ENCODE data around the gene NUS1. TPM values are rescaled to one million over a fixed set of nuclear protein-coding genes. Genes with fewer than 3 reads are reported as not detected.
"Not testable (repeated sequence)": the region's sequence is repeated elsewhere in the genome, so short reads cannot be mapped to it uniquely, and the experiment has no call there.

The NUS1 gene
- polyA plus RNA-seq, result 34.1 TPM
- long read RNA-seq, donor 1, full-length matches to known transcripts, result 12 of 12 reads
- long read RNA-seq, donor 1, partial matches to known transcripts, result 0 of 12 reads
- long read RNA-seq, donor 1, other reads (novel, unspliced or antisense), result 0 of 12 reads
- long read RNA-seq, donor 2, full-length matches to known transcripts, result 21 of 52 reads
- long read RNA-seq, donor 2, partial matches to known transcripts, result 31 of 52 reads
- long read RNA-seq, donor 2, other reads (novel, unspliced or antisense), result 0 of 52 reads
- long read RNA-seq, donor 3, full-length matches to known transcripts, result 19 of 67 reads
- long read RNA-seq, donor 3, partial matches to known transcripts, result 48 of 67 reads
- long read RNA-seq, donor 3, other reads (novel, unspliced or antisense), result 0 of 67 reads
- long read RNA-seq, donor 4, result 0 reads
- long read RNA-seq, donor 5, full-length matches to known transcripts, result 11 of 11 reads
- long read RNA-seq, donor 5, partial matches to known transcripts, result 0 of 11 reads
- long read RNA-seq, donor 5, other reads (novel, unspliced or antisense), result 0 of 11 reads
- long read RNA-seq, donor 6, full-length matches to known transcripts, result 17 of 17 reads
- long read RNA-seq, donor 6, partial matches to known transcripts, result 0 of 17 reads
- long read RNA-seq, donor 6, other reads (novel, unspliced or antisense), result 0 of 17 reads
- long read RNA-seq, donor 7, full-length matches to known transcripts, result 7 of 7 reads
- long read RNA-seq, donor 7, partial matches to known transcripts, result 0 of 7 reads
- long read RNA-seq, donor 7, other reads (novel, unspliced or antisense), result 0 of 7 reads
- long read RNA-seq, donor 8, full-length matches to known transcripts, result 14 of 14 reads
- long read RNA-seq, donor 8, partial matches to known transcripts, result 0 of 14 reads
- long read RNA-seq, donor 8, other reads (novel, unspliced or antisense), result 0 of 14 reads
- long read RNA-seq, donor 9, full-length matches to known transcripts, result 8 of 8 reads
- long read RNA-seq, donor 9, partial matches to known transcripts, result 0 of 8 reads
- long read RNA-seq, donor 9, other reads (novel, unspliced or antisense), result 0 of 8 reads
- long read RNA-seq, donor 10, full-length matches to known transcripts, result 11 of 11 reads
- long read RNA-seq, donor 10, partial matches to known transcripts, result 0 of 11 reads
- long read RNA-seq, donor 10, other reads (novel, unspliced or antisense), result 0 of 11 reads
- long read RNA-seq, donor 11, full-length matches to known transcripts, result 8 of 8 reads
- long read RNA-seq, donor 11, partial matches to known transcripts, result 0 of 8 reads
- long read RNA-seq, donor 11, other reads (novel, unspliced or antisense), result 0 of 8 reads

DNA sequence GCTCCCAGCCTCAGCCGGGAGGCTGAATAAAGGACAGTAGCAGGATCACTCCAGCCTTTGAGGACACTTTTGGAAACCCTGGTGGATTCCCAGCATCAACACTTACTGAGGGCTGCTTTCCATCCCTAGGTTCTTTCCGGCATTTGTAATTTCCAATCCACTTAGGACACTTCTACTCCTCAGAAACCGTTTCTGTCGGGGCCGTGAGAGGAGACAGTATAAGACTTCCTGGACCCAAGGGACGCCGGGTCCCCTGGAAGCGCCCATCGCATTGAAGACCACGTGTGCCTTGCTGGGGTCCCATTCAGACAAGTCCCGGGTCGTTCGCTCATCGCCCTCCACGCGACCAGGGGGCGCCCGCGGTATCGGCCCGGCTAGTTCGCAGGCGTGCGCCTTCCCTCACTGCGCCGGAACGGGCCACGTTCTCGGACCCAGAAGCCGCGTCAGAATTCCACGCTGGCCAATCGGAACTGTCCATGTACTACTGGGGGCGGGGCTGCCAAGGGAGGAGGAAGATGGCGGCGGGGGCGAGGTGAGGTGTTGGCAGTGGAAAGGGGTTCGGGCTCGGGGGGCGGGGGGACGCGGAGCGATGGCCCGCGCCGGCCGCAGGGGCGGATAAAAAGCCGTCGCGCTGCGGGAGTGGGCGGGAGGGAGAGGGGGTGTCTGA lies at the start of gene NUS1:
Gene NUS1 (plus strand): TSS at position 479 of the 667 bp plus-strand sequence. CDS start 202 bp downstream, outside the sequence.
- no peaks in the 10 kb centered on the region for H3K9me3 ChIP-seq (ENCODE audit: control insufficient read depth, low read depth, low read length)
- no peaks in the 10 kb centered on the region for H3K27me3 ChIP-seq (ENCODE audit: control insufficient read depth, insufficient read depth, low read length)
- peak; percentile 97 to 98 for DNase-seq
- H3K36me3 ChIP-seq (ENCODE audit: control insufficient read depth, insufficient read depth, low read length), result no peaks in the 10 kb centered on the region
- H3K4me1 ChIP-seq (ENCODE audit: control insufficient read depth, insufficient read depth, low read length), result no peaks in the 10 kb centered on the region
- H3K27ac ChIP-seq (ENCODE audit: low read length), result peak within 1 kb of the TSS; percentile 29
- peak within 1 kb of the TSS; percentile 72 for H3K4me3 ChIP-seq (ENCODE audit: low read length)
- no CpG with 5 or more reads among the region's 53 CpGs for WGBS (ENCODE audit: insufficient coverage, low lambda C conversion rate)

GRCh38 chr6:117627533-117627932 lies 47.7 kb upstream of the NUS1 start:
- Histone ChIP-seq H3K27ac (ENCODE audit: low read length) (no peak overlapping the region), H3K4me1 (ENCODE audit: control insufficient read depth, insufficient read depth, low read length) (no peaks in the 10 kb centered on the region), H3K36me3 (ENCODE audit: control insufficient read depth, insufficient read depth, low read length) (no peaks in the 10 kb centered on the region), H3K4me3 (ENCODE audit: low read length) (no peak overlapping the region), H3K9me3 (ENCODE audit: control insufficient read depth, low read depth, low read length) (peaks cover 11% of the 10 kb centered on the region), H3K27me3 (ENCODE audit: control insufficient read depth, insufficient read depth, low read length) (no peaks in the 10 kb centered on the region)
- DNase-seq, result no peak

- no peaks in the 10 kb centered on the region for H3K36me3 ChIP-seq (ENCODE audit: control insufficient read depth, insufficient read depth, low read length)
- no peak overlapping the region for H3K27ac ChIP-seq (ENCODE audit: low read length)
- H3K27me3 ChIP-seq (ENCODE audit: control insufficient read depth, insufficient read depth, low read length), result no peaks in the 10 kb centered on the region
- no peak for DNase-seq
- no peaks in the 10 kb centered on the region for H3K4me1 ChIP-seq (ENCODE audit: control insufficient read depth, insufficient read depth, low read length)
- H3K4me3 ChIP-seq (ENCODE audit: low read length), result no peak overlapping the region
- H3K9me3 ChIP-seq (ENCODE audit: control insufficient read depth, low read depth, low read length), result peaks cover 11% of the 10 kb centered on the region
- WGBS (ENCODE audit: insufficient coverage, low lambda C conversion rate), result 40% methylated on average over 1 of the region's 1 CpG
Measured at GRCh38 chr6:117629119-117629660, 46.1 kb upstream of the NUS1 start.

- no peak for DNase-seq
- 40% methylated on average over 1 of the region's 1 CpG for WGBS (ENCODE audit: insufficient coverage, low lambda C conversion rate)
- Histone ChIP-seq H3K36me3 (ENCODE audit: control insufficient read depth, insufficient read depth, low read length) (no peaks in the 10 kb centered on the region), H3K4me1 (ENCODE audit: control insufficient read depth, insufficient read depth, low read length) (no peaks in the 10 kb centered on the region), H3K27ac (ENCODE audit: low read length) (no peak overlapping the region), H3K9me3 (ENCODE audit: control insufficient read depth, low read depth, low read length) (no peaks in the 10 kb centered on the region), H3K27me3 (ENCODE audit: control insufficient read depth, insufficient read depth, low read length) (no peaks in the 10 kb centered on the region), H3K4me3 (ENCODE audit: low read length) (no peak overlapping the region)
Measured at GRCh38 chr6:117637770-117638169, 37.5 kb upstream of the NUS1 start.

DNA sequence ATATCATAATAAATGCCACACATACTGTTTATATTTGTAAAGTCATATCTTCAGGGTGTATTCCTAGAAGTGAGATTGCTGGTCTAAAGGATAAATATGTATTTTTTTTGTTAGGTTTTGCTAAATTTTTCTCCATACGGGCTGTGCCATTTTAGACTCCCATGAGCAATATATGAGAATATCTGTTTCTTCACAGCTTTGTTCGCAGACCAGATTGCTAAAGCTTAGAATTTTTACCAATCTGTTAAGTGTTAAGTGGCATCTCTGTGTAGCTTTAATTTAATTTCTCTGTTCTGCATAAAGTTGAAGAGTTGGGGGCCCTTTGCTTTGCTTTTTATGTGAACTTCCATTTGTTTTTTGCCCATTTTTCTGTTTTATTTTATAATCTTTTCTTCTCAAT lies 32.3 kb upstream of the NUS1 start:
- 100% methylated on average over 1 of the region's 2 CpGs for WGBS (ENCODE audit: insufficient coverage, low lambda C conversion rate)

DNA sequence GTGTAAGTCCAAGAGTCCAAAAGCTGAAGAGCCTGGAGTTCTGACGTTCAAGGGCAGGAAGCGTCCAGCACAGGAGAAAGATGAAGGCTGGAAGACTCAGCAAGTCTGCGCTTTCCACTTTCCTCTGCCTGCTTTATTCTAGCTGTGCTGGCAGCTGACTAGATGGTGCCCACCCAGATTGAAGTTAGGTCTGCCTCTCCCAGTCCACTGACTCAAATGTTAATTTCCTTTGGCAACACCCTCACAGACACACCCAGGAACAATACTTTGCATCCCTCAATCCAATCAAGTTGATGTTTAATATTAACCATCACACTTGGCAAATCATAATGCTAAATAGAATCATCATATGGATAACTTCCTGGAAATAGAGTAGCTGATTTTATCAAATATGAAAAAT lies 23.3 kb upstream of the NUS1 start:
- not testable (repeated sequence) for H3K27me3 ChIP-seq (ENCODE audit: control insufficient read depth, insufficient read depth, low read length); DNase-seq; H3K27ac ChIP-seq (ENCODE audit: low read length); H3K9me3 ChIP-seq (ENCODE audit: control insufficient read depth, low read depth, low read length); H3K4me1 ChIP-seq (ENCODE audit: control insufficient read depth, insufficient read depth, low read length); H3K4me3 ChIP-seq (ENCODE audit: low read length); H3K36me3 ChIP-seq (ENCODE audit: control insufficient read depth, insufficient read depth, low read length)
- WGBS (ENCODE audit: insufficient coverage, low lambda C conversion rate), result no CpG with 5 or more reads among the region's 3 CpGs

More for the DNA sequence above, 32.3 kb upstream of the NUS1 start:
- Histone ChIP-seq H3K27me3 (ENCODE audit: control insufficient read depth, insufficient read depth, low read length) (no peaks in the 10 kb centered on the region), H3K27ac (ENCODE audit: low read length) (no peak overlapping the region), H3K9me3 (ENCODE audit: control insufficient read depth, low read depth, low read length) (no peaks in the 10 kb centered on the region), H3K4me3 (ENCODE audit: low read length) (no peak overlapping the region), H3K36me3 (ENCODE audit: control insufficient read depth, insufficient read depth, low read length) (no peaks in the 10 kb centered on the region), H3K4me1 (ENCODE audit: control insufficient read depth, insufficient read depth, low read length) (no peaks in the 10 kb centered on the region)
- no peak for DNase-seq

DNA sequence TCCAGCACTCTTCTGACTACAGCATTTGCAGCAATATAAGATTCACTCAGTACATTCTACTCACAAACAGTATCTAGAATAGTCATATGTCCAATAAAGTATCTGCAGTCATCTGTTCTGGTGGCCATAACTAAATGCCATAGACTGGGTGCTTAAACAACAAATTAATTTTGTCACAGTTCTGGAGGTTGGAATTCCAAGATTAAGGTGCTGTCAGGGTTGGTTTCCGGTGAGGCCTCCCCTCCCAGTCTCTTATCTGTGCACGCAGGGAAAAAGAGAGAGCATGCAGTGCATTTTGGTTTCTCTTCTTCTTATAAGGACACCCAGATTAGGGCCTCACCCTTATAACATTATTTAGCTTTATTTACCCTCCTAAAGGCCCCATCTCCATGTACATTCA lies 21.3 kb upstream of the NUS1 start:
- DNase-seq, result no peak

DNA sequence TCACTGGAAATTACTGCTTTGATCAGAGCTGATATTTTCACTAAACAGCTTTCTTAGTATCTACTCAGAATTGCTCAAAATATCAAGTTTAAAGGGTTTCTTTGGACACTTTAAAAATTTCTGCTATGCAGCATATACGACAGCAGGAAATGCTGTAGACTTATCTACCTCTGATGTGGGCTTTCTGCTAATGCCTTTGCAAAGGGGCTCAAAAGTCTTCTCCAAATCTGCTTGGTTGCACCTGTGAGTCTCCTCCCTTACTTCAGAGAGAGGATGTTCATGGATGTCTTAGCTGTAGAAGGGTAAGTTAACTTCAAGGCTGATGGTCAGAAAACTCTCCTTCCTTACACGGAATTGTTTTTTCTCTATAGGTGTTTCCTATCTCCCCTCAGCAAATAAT lies 19.9 kb upstream of the NUS1 start:
- no peak overlapping the region for H3K27ac ChIP-seq (ENCODE audit: low read length)
- no peaks in the 10 kb centered on the region for H3K27me3 ChIP-seq (ENCODE audit: control insufficient read depth, insufficient read depth, low read length)
- no peak overlapping the region for H3K4me3 ChIP-seq (ENCODE audit: low read length)
- H3K4me1 ChIP-seq (ENCODE audit: control insufficient read depth, insufficient read depth, low read length), result no peaks in the 10 kb centered on the region
- no peaks in the 10 kb centered on the region for H3K9me3 ChIP-seq (ENCODE audit: control insufficient read depth, low read depth, low read length)
- WGBS (ENCODE audit: insufficient coverage, low lambda C conversion rate), result no CpG with 5 or more reads among the region's 2 CpGs
- no peak for DNase-seq
- no peaks in the 10 kb centered on the region for H3K36me3 ChIP-seq (ENCODE audit: control insufficient read depth, insufficient read depth, low read length)

More for the DNA sequence above, 21.3 kb upstream of the NUS1 start:
- Histone ChIP-seq H3K4me1 (ENCODE audit: control insufficient read depth, insufficient read depth, low read length) (no peaks in the 10 kb centered on the region), H3K9me3 (ENCODE audit: control insufficient read depth, low read depth, low read length) (no peaks in the 10 kb centered on the region), H3K4me3 (ENCODE audit: low read length) (no peak overlapping the region), H3K27me3 (ENCODE audit: control insufficient read depth, insufficient read depth, low read length) (no peaks in the 10 kb centered on the region), H3K27ac (ENCODE audit: low read length) (no peak overlapping the region), H3K36me3 (ENCODE audit: control insufficient read depth, insufficient read depth, low read length) (no peaks in the 10 kb centered on the region)
- no CpG with 5 or more reads among the region's 2 CpGs for WGBS (ENCODE audit: insufficient coverage, low lambda C conversion rate)

DNA sequence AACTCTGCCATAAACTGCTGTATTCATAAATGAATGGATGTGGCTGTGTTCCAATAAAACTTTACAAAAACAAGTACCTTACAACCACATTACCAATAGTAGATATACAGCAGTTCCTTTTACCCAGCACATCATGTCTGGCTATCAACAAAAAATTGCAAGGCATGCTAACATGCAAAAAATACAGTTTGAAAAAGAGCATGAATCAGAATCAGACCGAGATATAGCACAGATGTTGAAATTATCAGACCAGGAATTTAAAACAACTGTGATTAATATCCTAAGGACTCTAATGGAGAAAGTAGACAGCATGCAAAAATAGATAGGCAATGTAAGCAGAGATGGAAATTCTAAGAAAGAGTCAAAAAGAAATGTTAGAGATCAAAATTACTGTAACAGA lies 8.4 kb upstream of the NUS1 start:
- H3K27ac ChIP-seq (ENCODE audit: low read length), result no peak overlapping the region
- no peak overlapping the region for H3K4me3 ChIP-seq (ENCODE audit: low read length)
- H3K36me3 ChIP-seq (ENCODE audit: control insufficient read depth, insufficient read depth, low read length), result no peaks in the 10 kb centered on the region
- no CpG with 5 or more reads among the region's 1 CpG for WGBS (ENCODE audit: insufficient coverage, low lambda C conversion rate)
- no peaks in the 10 kb centered on the region for H3K9me3 ChIP-seq (ENCODE audit: control insufficient read depth, low read depth, low read length)
- H3K4me1 ChIP-seq (ENCODE audit: control insufficient read depth, insufficient read depth, low read length), result no peaks in the 10 kb centered on the region
- no peak for DNase-seq
- H3K27me3 ChIP-seq (ENCODE audit: control insufficient read depth, insufficient read depth, low read length), result no peaks in the 10 kb centered on the region

All from large intestine (tissue), 12 donors.